Fibroblast of skin of abdomen (primary cell): ENCODE results near the gene MAB21L1.

Experiments used
- DNase-seq: peaks from one replicate; pipeline ENCODE4 v3.0.0-alpha.2; 2013

MAB21L1 gene

DNA sequence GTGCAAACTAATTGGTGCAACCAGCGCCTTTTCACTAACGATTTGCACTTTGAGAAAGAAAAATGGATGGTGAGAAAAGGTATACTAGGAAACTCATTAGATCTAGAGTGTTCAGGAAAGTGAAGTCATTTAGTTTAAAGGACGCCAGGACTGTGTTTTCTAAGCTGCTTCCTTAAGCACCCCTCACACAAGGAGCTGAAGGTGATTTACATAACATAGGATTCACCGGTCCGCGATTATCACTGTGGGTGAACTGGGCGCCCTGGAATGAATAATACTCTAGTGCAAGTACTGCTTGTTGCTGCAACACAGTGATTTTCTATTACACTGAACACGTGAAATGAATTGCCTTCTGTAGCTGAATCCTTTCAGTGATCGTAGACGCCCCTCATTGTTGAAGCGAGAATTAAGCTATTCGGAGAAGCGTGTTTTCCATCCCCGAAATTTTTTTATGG is 2.6 kb upstream of the MAB21L1 start:
- DNase-seq = no peak

- no peak for DNase-seq
Measured at GRCh38 chr13:35478271-35479037, 2.0 kb upstream of the MAB21L1 start.

DNA sequence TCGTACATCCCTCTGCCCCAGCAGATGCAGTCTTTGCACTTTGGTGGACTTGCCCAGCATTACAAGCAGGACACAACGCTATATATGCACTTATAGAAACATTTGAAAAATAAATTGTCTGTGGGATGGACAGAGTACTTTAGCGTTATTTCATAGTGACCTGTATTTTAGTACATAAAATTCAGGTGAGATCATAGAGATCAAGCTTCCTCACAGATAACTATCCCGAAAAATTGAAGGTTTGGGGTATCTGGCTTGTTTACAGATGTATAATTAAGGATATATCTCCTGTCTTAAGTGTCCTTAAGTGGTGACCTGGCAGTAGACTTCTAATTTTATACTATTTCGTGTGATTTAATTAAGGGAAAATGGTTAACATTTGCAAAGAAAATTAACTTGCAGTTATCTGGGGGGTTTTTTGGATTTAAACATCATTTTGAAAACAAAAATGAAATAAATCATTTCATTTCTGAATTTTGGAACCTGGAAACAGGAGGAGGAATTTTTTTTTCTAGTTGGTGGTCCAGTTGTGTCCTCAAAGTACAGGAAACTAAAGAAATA is 977 bp upstream of the MAB21L1 start:
- DNase-seq = no peak

- DNase-seq = peak; percentile 60
Measured at GRCh38 chr13:35475212-35475959, 1.1 kb downstream of the MAB21L1 start.

GRCh38 chr13:35474496-35475211 is 1.8 kb downstream of the MAB21L1 start:
- DNase-seq = no peak

GRCh38 chr13:35473802-35474201 is 2.7 kb downstream of the MAB21L1 start:
- no peak for DNase-seq

DNA sequence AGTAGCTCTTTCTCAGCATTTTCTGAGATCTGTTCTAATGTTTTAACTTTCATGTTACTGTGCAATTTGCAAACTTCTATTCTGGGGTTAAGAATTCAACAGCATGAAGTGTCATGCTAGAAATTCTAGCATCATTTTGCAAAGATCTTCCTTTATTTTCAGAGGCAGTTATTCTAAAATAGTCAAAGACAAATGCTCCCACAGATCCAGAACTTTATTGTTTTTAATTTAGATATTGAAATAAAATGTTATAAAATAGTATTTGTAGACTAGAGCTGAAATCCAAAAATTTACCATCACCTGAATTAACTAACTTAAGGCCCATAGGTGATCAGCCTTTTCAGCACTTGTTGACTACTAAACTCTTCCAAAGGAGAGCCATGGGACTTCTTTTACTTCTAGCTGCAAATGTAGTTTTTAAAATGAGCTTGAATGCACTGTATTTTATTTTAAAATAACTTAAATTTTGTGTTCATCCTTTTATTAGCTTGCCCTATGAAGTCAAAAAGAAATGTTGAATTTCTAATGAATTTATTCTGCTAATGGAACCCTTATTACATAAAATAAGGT is 3.2 kb downstream of the MAB21L1 start:
- DNase-seq = no peak

DNA sequence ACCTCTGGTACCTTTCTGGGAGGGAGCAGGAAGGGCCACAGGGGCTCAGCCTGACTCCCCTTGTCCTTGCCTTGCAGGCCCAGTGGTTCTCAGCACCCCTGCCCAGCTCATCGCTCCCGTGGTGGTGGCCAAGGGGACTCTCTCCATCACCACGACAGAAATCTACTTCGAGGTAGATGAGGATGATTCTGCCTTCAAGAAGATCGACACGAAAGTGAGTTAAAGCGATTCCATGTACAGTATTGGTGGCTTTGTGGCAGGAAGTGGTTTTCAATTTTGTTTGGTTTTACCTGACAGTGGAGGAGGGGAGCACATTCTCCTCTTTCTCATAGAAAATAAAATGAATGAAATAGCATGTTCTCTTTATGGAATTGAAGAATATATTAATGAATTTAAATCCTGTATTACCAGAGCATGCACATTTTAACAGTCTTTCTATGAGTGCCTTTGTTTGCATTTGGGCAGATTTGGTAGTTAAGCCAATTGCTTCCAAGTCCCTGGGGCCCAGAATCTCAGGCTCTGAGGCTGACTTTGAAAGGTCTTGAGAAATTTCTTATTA is 4.1 kb downstream of the MAB21L1 start:
- DNase-seq = peak; percentile 28

DNA sequence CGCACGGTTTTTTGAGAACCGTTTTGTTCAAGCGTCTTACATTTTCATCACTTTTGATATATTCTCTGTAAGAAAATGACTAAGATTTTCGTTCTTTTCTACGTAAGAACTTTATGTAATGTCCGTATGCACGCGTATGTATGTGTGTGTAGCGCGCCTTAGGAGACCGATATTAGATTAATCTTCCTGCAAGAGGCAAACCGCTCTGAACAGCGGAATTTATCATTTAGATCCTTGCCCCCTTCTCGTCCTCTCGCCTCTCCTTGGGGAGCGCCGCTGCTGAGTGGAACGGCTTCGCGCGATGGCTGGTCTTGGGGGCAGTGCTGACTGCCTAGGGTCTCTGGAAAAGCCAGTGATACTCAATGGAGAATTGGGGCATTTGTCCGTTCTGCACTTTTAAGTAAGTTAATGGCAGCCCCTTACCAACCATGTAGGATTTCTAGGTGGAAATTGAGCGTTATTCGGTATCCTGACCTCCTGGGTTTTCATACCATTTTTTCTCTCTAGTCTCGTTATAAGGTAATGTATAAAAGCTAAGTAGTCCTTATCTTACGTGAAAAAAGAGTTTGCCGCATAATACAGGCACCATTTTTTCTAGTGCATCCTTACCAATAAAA is 4.7 kb downstream of the MAB21L1 start:
- peak; percentile 62 for DNase-seq

- peak; percentile 73 for DNase-seq
Measured at GRCh38 chr13:35470671-35471661, 5.5 kb downstream of the MAB21L1 start.

GRCh38 chr13:35469806-35470525 is 6.5 kb downstream of the MAB21L1 start:
- DNase-seq = no peak

- peak; percentile 81 for DNase-seq
Measured at GRCh38 chr13:35468195-35468594, 8.3 kb downstream of the MAB21L1 start.

DNA sequence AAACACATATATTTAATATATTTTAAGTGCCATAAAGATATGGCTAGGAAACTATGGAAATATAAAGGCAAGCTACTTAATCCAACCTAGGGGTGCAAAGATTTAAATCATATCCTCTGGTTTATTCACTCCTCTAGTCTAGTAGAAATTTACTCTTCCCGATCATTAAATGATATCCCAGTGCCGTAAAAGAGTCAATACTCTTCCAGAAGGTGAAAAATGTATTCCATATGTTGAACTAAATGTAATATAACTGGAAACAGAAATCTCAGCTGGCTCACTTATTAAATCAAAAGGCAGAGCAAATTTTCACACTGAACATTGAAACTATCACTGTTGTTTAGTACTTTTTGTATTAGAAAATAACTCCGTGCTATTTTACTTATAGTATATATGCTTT is 11.1 kb downstream of the MAB21L1 start:
- no peak for DNase-seq

DNA sequence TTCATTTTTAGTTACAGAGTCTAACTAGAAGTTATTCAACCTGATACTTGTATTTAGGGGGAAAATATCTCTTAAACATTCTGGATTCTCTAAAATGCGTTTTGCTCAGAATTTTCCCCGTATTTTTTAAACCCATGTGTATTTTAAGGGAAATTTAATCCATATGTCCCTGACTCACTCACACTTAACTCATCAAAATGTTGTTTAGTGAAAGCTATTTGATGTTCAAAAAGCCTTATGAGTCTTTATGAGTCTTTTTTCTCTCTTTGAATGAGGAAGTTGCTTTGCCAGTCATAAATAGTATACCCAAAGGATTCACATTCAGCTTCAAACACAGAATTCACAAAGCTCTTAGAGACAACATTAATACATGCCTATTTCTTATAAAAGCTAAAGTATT is 16.4 kb downstream of the MAB21L1 start:
- peak; percentile 64 for DNase-seq

GRCh38 chr13:35457258-35457657 is 19.2 kb downstream of the MAB21L1 start:
- no peak for DNase-seq

- no peak for DNase-seq
Measured at GRCh38 chr13:35455022-35455421, 21.5 kb downstream of the MAB21L1 start.

GRCh38 chr13:35449821-35450220 is 26.7 kb downstream of the MAB21L1 start:
- DNase-seq = no peak

DNA sequence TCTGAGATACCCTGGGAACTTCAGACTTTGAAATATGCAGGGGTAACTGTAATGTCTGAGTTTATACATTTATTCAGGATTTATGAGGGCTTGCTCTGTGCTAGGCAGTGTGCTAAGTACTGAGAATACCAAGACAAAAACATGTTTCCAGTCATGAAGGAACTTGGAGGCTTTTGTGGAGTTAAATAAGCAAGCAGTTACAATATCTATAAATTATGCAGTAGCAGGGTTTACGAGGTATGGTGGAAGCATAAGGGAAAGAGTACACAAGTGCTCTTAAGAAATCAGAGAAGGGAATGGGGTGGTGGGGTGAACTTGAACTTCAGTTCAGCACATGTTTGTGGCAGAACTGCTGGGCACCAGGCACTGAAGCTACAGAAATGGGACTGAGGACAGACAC is 28.0 kb downstream of the MAB21L1 start:
- no peak for DNase-seq
